Right atrium auricular region (tissue), 2 donors: ENCODE data around the gene TAS2R10. TPM values are rescaled to one million over a fixed set of nuclear protein-coding genes. Genes with fewer than 3 reads are reported as not detected.

Source experiments
- DNase-seq: peaks from one replicate; pipeline ENCODE4 v3.0.0-alpha.2; 2019; ENCODE audit warnings: low spot score
- H3K27ac ChIP-seq, 2 donors: fragments of 200-600 bp; sonication (generic); 1 replicate in 1 of 2; 2 replicates in 1 of 2; pipeline ENCODE4 v1.5.1; 2016 to 2019
- H3K27me3 ChIP-seq, 2 donors: fragments of 200-600 bp; sonication (generic); one replicate each; pipeline versions ENCODE4 v1.5.1 to v1.6.0; 2017 to 2019
- H3K36me3 ChIP-seq: fragments of 200-600 bp; sonication (generic); one replicate; pipeline ENCODE4 v1.5.1; 2016
- H3K4me1 ChIP-seq, 2 donors: fragments of 200-600 bp; sonication (generic); one replicate each; pipeline versions ENCODE4 v1.5.1 to v1.6.0; 2017 to 2019
- H3K4me3 ChIP-seq, 2 donors: fragments of 200-600 bp; sonication (generic); 1 replicate in 1 of 2; 2 replicates in 1 of 2; pipeline ENCODE4 v1.5.1; 2017 to 2019; ENCODE audit warnings: mild to moderate bottlenecking in 1 of 2, moderate library complexity in 1 of 2
- H3K9me3 ChIP-seq, 2 donors: fragments of 200-600 bp; sonication (generic); one replicate each; pipeline ENCODE4 v1.5.1; 2019
- total RNA-seq, 2 donors: library from RNA; depleted of rRNA; stranded (reverse); fragments of >200 nt; gene quantifications; one replicate each; pipeline ENCODE4 v1.1.0, GENCODE V29; 2016
- TF ChIP-seq, protein P1 (sequence below), 2 donors: fragments of 200-600 bp; sonication (generic); IDR thresholded peaks; one replicate each; pipeline ENCODE4 v1.5.1; 2019; ENCODE audit warnings: antibody characterized with exemption in 2 of 2

TAS2R10 gene
- total RNA-seq, 2 donors from 2014 or later: not detected

DNA sequence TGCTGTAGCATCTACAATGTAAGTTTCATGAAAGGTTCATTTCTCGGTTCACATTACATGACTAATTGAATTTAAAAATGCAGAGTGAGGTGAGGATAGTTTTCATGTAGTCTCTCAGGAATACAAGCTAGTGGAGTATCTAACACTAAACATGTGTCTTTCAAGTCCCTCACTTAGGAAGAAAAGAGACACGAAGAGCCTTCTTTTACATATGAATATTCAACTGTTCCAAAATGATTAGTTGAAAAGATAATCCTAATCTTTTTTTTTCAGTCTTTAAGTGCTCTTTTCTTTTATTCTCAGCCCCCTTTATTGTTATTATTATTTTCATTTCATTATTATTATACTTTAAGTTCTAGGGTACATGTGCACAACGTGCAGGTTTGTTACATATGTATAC, 12.3 kb upstream of the TAS2R10 start:
- TF ChIP-seq, protein P1, sequence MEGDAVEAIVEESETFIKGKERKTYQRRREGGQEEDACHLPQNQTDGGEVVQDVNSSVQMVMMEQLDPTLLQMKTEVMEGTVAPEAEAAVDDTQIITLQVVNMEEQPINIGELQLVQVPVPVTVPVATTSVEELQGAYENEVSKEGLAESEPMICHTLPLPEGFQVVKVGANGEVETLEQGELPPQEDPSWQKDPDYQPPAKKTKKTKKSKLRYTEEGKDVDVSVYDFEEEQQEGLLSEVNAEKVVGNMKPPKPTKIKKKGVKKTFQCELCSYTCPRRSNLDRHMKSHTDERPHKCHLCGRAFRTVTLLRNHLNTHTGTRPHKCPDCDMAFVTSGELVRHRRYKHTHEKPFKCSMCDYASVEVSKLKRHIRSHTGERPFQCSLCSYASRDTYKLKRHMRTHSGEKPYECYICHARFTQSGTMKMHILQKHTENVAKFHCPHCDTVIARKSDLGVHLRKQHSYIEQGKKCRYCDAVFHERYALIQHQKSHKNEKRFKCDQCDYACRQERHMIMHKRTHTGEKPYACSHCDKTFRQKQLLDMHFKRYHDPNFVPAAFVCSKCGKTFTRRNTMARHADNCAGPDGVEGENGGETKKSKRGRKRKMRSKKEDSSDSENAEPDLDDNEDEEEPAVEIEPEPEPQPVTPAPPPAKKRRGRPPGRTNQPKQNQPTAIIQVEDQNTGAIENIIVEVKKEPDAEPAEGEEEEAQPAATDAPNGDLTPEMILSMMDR (IDR thresholded peaks at IDR 0.05): no peak
- Histone ChIP-seq H3K27ac (no peak overlapping the region), H3K4me1 (no peaks in the 10 kb centered on the region), H3K36me3 (peaks cover 4% of the 10 kb centered on the region), H3K4me3 (no peak overlapping the region), H3K9me3 (no peaks in the 10 kb centered on the region), H3K27me3 (no peaks in the 10 kb centered on the region)
- no peak for DNase-seq

DNA sequence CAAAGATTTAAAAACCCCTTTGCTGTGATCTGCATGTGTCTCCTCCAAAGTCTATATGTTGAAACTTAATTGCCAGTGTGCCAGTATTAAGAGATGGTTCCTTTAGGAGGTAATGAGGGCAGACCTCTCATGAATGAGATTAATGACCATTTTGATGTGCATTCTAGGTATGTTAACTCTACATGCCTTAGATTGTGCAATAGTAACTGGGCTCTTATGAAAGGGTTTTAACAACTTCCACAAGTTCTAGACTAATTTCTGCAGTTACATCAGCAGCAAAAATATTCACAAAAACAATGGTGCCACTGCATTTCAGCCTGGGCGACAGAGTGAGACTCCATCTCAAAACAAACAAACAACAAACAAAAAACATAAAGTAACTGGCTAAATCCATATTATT, 3.8 kb upstream of the TAS2R10 start:
- H3K4me3 ChIP-seq: no peak overlapping the region
- H3K27ac ChIP-seq: no peak overlapping the region
- no peaks in the 10 kb centered on the region for H3K36me3 ChIP-seq
- no peak for DNase-seq
- H3K9me3 ChIP-seq: no peaks in the 10 kb centered on the region
- TF ChIP-seq, protein P1 (IDR thresholded peaks at IDR 0.05): no peak
- no peaks in the 10 kb centered on the region for H3K27me3 ChIP-seq
- H3K4me1 ChIP-seq: no peaks in the 10 kb centered on the region

DNA sequence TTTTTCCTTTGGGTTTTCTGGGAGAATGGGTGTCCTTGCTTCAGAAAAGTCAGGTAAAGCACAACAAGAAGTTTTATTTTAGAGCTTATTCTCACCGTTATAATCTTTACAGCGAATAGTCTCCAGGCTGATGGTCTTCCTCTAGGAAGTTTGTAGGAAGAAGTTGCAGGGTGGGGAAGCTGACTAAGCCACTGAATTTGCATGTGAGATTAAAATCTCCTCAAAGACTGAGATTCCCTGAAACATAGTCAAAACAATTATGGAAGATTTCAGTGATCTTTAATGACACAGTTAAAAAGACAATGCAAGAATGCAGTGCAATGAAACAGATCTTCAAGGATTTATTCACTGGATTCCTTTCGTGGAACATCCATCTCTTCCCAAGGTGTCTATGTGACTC, 1.2 kb downstream of the TAS2R10 start:
- H3K36me3 ChIP-seq: no peaks in the 10 kb centered on the region
- H3K27ac ChIP-seq: no peak overlapping the region
- H3K4me1 ChIP-seq: no peaks in the 10 kb centered on the region
- no peaks in the 10 kb centered on the region for H3K27me3 ChIP-seq
- no peak for DNase-seq
- H3K4me3 ChIP-seq: no peak overlapping the region
- TF ChIP-seq, protein P1 (IDR thresholded peaks at IDR 0.05): no peak
- H3K9me3 ChIP-seq: no peaks in the 10 kb centered on the region

DNA sequence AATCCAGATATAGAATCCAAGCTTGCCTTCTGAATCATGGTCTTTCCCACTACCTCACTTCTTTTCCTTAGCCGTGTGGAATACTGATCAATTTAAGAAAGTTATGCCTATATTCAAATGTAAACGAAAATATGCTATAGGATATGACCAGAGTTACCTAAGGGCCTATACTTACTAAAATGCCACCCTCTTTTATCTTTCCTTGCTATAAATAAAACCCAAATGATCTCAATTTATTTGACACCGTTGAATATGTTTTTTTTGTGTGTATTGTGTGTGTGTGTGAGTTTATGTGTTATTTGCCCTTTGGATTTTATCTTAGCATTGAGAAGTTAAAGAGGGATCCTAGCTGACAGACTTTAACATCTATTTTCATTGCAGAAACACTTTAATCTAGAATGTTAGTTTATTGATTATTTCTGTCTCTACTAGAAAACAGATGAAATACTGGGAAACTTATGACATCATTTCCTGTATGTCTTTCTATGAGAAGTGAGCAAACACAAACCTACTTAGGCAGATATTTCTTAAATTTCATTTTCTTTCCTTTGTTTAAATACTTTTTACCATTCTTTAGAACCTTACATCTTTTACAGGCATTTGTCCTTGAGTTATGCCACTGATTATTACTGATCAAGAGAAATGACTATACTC, 14.1 kb downstream of the TAS2R10 start:
- Histone ChIP-seq H3K27me3 (no peaks in the 10 kb centered on the region), H3K27ac (no peak overlapping the region), H3K36me3 (no peaks in the 10 kb centered on the region), H3K4me1 (no peaks in the 10 kb centered on the region), H3K9me3 (no peaks in the 10 kb centered on the region), H3K4me3 (no peak overlapping the region)
- TF ChIP-seq, protein P1 (IDR thresholded peaks at IDR 0.05): no peak
- no peak for DNase-seq

DNA sequence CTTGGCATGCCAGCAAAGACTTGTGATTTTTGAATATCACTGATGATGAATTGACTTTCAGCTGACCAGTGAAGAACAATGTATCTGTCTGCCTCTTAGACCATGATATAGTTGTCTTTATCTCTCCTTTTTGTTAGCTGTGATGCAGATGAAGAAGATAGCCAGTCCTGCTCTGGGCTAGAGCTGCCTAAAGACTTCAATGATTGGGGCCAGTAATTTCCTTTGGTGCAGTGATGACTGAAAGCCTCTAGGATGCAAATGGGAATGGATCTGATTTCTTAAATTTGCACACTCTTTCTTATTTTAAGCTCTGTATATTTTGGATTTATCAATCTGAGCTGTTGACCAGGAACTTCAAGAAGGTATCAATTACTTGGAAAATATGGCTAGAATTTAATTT, 16.1 kb downstream of the TAS2R10 start, which contains the start of gene TAS2R9:
Gene TAS2R9 (minus strand): TSS at position 101 of the 400 bp plus-strand sequence. CDS start 93 bp downstream, at position 8.
- Histone ChIP-seq H3K36me3 (no peaks in the 10 kb centered on the region), H3K4me1 (no peaks in the 10 kb centered on the region), H3K4me3 (no peak within 1 kb of the TSS), H3K27ac (no peak within 1 kb of the TSS), H3K27me3 (no peaks in the 10 kb centered on the region), H3K9me3 (no peaks in the 10 kb centered on the region)
- TF ChIP-seq, protein P1 (IDR thresholded peaks at IDR 0.05): no peak
- DNase-seq: no peak

DNA sequence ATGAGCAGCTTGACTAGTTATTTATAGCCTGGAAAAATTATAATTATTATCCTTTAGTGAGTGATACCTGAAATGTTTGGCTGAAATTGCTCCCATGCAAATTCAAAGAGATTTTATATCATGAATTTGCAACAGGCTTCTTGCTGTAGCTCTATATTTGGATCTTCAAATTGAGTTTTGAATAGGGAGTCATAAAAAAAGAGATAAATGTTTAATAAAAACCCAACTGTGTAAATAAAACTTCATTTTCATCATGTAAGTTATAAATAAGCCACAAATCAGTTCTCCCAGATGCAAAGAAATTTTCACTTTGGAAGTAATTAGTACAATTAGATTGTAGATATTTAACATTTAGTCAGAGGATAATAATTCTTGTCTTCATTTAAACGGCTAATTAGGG, 19.0 kb downstream of the TAS2R10 start, which contains the start of gene TAS2R8:
Gene TAS2R8 (minus strand): TSS at position 101 of the 400 bp plus-strand sequence. CDS start 306 bp downstream, outside the sequence.
- TF ChIP-seq, protein P1 (IDR thresholded peaks at IDR 0.05): no peak
- H3K27me3 ChIP-seq: no peaks in the 10 kb centered on the region
- H3K4me3 ChIP-seq: no peak within 1 kb of the TSS
- H3K9me3 ChIP-seq: no peaks in the 10 kb centered on the region
- DNase-seq: no peak
- no peak within 1 kb of the TSS for H3K27ac ChIP-seq
- H3K36me3 ChIP-seq: no peaks in the 10 kb centered on the region
- no peaks in the 10 kb centered on the region for H3K4me1 ChIP-seq
